PC-3 (cell line): Measurements from ENCODE around the gene APLNR.

ENCODE experiments used
- EZH2 ChIP-seq: fragments of 300-600 bp; sonication (generic); IDR thresholded peaks from one replicate; pipeline ENCODE4 v1.6.1; 2017; ENCODE audit warnings: antibody characterized with exemption, mild to moderate bottlenecking, low read length; ENCODE audit not compliant: unreplicated experiment
- TF ChIP-seq, protein P1 (sequence below): fragments of 300-600 bp; sonication (generic); conservative IDR thresholded peaks from 2 replicates; pipeline ENCODE4 v1.5.1; 2017; ENCODE audit warnings: antibody characterized with exemption, low read depth, mild to moderate bottlenecking, low read length

DNA sequence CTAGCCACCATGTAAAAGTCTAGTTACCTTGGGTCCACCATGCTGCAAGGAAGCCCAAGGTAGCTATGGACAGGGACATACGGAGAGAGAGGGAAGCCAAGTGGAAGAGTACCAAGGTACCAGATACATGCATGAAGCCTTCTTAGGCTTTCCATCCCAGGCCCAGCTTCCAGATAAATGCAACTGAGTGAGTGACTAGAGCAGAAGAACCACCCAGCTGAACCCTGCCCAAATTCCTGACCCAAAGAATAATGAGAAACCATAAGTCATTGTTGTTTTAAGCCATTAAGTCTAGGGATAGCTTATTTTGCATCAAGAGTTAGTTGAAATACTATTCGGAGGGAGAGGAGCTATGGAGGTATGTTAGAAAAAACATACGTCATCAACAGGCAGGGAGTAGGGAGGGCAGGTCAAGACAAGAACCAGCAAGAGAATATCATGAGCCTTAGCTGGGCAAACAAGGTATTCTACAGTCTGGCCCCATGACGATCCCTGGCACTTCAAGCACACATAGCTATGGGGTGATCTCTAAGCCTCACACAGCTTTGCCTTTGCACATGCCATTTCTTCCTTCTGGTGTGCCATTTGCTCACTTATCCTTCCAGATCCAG, 36.5 kb upstream of the APLNR start:
- TF ChIP-seq EZH2: no peak
- TF ChIP-seq, protein P1, sequence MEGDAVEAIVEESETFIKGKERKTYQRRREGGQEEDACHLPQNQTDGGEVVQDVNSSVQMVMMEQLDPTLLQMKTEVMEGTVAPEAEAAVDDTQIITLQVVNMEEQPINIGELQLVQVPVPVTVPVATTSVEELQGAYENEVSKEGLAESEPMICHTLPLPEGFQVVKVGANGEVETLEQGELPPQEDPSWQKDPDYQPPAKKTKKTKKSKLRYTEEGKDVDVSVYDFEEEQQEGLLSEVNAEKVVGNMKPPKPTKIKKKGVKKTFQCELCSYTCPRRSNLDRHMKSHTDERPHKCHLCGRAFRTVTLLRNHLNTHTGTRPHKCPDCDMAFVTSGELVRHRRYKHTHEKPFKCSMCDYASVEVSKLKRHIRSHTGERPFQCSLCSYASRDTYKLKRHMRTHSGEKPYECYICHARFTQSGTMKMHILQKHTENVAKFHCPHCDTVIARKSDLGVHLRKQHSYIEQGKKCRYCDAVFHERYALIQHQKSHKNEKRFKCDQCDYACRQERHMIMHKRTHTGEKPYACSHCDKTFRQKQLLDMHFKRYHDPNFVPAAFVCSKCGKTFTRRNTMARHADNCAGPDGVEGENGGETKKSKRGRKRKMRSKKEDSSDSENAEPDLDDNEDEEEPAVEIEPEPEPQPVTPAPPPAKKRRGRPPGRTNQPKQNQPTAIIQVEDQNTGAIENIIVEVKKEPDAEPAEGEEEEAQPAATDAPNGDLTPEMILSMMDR: no peak
